NCI-H146 treated with DMSO at 0.1 percent for 48 hours (cell line): ENCODE results near the gene CLIP2.
"Not testable (repeated sequence)": the region's sequence is repeated elsewhere in the genome, so short reads cannot be mapped to it uniquely, and the experiment has no call there.

Experiments used
- DNase-seq: peaks from one replicate; lab custom pipeline; 2025; ENCODE audit not compliant: unreplicated experiment; lab: John Stamatoyannopoulos, UW

Gene CLIP2

DNA sequence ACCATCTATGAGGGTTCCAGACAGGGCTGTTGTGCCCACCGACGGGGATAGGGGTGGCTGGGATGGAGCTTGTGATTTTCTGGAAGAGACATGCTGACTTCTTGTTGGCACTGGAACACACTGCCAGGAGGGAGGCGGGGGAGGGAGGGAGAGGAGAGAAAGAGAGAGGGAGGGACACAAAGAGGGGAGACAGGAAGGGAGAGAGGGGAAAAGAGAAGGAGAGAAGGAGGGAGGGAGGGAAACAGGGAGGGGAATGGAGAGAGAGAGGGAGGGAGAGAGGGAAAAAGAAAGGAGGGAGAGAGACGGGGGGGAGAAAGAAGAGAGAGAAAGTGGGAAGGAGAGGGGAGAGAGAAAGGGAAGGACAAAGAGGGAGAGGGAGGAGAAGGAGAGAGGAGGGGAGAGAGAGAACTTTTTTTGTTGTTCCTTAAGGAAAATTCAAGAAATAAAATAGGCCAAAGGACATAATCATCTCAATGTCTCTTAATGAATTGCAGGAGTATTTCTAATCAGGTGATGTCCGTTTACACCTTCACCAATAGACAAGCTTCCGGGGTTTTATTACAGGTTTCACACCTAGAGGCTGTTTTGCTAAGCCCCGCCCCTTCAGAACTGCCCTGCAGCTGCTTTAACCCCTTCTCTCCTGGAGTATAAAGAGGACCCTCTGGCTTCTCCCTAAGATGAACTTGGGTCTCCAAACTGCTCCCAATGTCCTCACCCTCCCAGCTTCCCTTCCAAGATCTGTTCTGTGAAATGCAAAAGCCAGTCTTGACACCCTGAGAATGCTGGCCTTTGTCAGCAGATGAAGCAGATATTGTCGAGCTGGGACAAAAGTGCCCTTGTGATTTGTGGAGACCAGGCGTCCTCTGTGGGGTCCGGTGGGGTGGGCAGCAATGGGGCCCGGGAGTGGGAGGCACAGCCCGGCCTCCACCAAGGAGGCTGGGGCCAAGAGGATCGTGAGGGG, 82.5 kb downstream of the CLIP2 start:
- DNase-seq = peak; percentile 78

DNA sequence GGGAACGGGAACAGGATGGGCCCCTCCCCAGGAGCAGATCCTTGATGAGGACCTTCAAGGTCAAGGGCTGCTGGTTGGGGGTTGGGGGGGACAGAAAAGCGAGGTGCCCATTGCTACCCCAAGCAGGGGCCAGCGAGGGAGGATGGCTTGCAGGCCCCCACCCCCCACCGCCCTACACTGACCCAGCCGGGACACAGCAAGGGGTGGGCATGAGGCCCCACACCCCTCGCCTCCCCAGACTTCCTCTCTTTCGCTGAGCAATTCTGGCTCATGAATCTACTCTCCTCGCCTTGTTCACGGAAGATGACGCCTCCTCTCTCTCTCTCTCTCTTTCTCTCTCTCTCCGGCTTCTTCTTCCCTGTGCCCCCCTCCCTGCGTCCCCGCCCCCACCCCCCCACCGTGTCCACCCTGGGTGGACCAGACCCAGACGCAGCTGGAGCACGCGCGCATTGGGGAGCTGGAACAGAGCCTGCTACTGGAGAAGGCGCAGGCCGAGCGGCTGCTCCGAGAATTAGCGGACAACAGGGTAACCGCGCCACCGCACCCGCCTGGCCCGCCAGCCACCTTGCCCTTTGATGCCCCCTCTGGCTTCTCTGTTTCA, 83.4 kb downstream of the CLIP2 start:
- peak; percentile 36 for DNase-seq

DNA sequence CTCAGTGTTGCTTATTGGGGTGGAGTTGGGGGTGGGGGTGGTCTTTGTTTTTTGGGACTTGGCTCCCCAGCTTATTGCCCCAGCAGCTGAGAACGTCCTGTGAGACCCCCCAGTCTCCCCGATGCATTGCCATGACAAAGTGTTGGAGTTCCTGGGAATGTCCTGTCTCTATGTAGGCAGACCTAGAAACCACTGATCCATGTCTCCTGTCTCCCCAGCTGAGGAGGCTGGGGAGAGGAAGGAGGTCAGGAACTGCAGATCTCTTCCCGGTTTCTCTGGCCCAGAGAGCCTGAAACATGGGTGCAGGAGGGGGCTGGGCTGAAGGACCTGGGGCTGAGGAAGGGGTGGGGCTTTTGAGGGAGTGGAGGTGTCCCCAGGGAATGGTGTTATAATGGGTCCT, 84.3 kb downstream of the CLIP2 start:
- DNase-seq = no peak

DNA sequence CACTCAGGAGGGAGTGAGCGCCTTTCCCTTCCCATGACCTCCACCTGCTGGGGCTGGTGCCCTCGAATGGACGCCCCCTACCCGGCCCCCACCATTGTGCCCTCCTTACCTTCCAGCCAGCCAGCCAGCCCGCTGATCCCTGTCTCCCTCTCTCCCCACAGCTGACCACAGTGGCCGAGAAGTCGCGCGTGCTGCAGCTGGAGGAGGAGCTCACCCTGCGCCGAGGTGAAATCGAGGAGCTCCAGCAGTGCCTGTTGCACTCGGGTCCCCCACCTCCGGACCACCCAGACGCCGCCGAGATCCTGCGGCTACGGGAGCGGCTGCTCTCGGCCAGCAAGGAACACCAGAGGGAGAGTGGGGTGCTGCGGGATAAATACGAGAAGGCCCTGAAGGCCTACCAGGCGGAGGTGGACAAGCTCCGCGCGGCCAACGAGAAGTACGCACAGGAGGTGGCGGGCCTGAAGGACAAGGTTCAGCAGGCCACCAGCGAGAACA, 86.6 kb downstream of the CLIP2 start:
- DNase-seq = no peak

DNA sequence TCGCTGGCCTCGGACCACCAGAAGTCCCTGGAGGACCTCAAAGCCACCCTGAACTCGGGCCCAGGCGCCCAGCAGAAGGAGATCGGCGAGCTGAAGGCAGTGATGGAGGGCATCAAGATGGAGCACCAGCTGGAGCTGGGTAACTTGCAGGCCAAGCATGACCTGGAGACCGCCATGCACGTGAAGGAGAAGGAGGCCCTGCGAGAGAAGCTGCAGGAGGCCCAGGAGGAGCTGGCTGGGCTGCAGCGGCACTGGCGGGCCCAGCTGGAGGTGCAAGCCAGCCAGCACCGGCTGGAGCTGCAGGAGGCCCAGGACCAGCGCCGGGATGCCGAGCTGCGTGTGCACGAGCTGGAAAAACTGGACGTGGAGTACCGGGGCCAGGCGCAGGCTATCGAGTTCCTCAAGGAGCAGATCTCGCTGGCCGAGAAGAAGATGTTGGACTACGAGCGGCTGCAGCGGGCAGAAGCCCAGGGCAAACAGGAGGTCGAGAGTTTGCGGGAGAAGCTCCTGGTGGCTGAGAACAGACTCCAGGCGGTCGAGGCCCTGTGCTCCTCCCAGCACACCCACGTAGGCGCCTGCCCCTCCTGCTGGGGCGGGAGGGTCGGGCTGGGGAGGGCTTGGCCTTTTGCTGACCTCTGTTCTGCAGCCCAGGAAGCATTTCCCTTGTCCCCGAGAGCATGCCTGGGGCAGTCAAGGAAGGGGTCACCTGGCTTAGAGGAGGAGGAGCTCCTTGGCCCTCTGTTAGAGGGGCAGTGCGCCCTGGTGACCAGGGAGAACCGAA, 87.2 kb downstream of the CLIP2 start:
- DNase-seq = no peak

DNA sequence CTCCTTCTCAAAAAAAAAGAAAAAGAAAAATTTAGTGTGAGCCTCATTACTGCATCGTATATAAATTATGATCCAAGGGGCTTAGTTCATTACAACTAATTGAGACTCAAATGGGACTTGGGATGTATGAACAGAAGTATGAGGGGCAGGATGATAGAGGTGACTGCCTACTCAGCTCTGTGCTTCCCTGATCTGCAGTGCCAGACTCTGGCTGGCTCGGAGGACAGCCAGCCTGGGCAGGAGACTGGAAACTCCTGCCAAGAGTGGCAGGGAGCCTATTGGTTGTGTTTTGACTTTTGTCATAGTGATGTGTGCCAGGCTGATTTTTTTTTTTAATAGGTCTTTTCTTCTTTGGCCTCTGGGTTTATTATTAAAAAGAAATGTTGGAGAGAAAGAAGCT, 90.7 kb downstream of the CLIP2 start:
- no peak for DNase-seq

DNA sequence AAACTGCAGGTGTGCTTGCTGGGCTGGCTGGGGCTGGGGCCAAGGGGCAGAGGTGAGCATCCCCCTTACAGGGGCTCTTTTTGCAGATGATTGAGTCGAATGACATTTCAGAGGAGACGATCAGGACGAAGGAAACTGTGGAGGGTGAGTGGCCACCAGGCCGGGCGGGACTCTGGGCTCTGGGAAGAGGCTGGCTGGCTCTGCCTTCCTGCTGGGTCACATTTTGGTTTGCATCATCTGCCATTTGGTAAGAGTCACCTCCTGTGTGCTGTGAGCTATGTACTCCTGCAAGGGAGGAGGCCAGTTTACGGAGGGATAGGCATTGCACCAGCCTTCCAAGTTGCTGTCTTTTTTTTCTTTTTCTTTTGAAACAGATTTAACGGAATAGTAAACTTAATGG, 91.5 kb downstream of the CLIP2 start:
- no peak for DNase-seq

DNA sequence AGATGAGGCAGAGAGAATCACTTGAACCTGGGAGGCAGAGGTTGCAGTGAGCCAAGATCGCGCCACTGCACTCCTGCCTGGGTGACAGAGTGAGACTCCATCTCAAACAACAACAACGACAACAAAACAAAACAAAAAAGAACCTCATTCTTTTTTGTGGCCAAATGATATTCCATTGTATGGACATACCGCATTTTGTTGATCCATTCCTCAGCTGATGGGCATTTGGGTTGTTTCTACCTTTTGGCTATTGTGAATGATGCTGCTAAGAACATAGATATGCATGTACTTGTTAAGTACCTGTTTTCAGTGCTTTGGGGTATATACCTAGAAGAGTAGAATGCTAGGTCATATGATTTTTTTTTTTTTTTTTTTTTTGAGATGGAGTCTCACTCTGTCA, 94.9 kb downstream of the CLIP2 start:
- not testable (repeated sequence) for DNase-seq

DNA sequence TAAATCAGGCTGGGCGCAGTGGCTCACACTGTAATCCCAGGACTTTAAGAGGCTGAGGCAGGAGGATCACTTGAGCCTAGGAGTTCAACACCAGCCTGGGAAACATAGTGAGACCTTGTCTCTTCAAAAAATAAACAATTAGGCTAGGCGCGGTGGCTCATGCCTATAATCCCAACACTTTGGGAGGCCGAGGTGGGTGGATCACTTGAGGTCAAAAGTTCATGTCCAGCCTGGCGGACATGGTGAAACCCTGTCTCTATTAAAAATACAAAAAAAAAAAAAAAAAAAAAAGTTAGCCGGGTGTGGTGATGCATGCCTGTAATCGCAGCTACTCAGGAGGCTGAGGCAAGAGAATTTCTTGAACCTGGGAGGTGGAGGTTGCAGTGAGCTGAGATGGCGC, 95.6 kb downstream of the CLIP2 start:
- DNase-seq = not testable (repeated sequence)

DNA sequence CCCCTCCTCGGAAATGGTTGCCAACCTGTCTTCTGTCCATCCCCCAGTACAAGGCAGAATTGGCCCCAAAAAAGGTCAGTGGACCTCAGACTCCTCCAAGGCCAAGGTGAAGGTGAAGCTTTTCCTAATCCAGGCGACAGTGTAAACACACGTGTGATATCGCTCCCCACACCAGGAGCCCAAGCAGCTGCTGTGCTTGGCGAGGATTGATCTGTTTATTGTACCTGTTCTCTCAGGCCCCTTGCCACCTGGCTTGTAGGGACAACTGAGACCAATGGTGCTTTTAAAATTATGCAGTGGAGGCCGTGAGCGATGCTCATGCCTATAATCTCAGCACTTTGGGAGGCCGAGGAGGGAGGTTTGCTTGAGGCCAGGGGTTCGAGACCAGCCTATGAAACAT, 98.4 kb downstream of the CLIP2 start:
- peak; percentile 6 for DNase-seq

DNA sequence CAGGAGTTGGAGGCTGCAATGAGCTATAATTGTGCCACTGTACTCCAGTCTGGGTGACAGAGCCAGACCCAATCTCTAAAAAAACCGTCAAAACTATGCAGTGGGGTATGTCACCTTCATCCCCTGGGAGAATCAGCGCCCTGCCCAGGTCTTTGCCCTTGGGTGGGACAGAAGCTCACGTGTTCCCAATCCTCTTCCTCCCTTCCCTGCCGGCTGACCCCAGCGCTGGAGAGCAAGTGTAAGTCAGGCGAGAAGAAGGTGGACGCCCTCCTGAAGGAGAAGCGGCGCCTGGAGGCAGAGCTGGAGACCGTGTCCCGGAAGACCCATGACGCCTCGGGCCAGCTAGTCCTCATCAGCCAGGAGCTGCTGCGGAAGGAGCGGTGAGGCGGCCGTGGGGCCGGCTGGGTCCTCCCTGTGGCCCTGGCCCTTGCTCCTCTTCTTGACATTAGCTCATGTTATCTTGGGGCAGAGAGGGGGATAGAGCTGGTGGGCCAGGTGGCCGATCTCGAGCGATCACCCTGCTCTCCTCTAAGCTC, 99.7 kb downstream of the CLIP2 start:
- no peak for DNase-seq

DNA sequence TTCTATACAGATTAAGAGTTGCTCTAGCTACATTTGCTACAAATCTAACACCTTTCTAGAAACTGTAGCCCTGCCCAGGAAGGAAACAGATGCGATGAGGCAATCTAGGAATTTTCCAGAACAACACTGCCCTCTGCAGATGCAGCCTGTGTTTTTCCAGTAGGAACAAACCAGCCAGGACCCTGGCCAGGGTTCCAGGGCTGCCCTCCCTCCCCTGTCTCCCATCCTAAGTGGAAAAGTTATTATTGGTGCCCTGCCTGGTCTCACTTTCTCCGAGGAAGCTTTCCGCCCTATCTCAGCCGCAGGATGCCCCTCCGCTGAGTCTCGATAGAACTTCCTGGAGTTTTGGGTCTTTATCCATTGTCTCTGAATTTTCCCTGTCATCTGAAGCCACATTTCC, 104.5 kb downstream of the CLIP2 start:
- not testable (repeated sequence) for DNase-seq

DNA sequence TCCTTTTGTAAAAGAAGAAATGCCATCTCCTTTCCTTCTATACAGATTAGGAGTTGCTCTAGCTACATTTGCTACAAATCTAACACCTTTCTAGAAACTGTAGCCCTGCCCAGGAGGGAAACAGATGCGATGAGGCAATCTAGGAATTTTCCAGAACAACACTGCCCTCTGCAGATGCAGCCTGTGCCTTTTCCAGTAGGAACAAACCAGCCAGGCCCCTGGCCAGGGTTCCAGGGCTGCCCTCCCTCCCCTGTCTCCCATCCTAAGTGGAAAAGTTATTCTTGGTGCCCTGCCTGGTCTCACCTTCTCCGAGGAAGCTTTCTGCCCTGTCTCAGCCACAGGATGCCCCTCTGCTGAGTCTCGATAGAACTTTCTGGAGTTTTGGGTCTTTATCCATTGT, 105.4 kb downstream of the CLIP2 start:
- not testable (repeated sequence) for DNase-seq

DNA sequence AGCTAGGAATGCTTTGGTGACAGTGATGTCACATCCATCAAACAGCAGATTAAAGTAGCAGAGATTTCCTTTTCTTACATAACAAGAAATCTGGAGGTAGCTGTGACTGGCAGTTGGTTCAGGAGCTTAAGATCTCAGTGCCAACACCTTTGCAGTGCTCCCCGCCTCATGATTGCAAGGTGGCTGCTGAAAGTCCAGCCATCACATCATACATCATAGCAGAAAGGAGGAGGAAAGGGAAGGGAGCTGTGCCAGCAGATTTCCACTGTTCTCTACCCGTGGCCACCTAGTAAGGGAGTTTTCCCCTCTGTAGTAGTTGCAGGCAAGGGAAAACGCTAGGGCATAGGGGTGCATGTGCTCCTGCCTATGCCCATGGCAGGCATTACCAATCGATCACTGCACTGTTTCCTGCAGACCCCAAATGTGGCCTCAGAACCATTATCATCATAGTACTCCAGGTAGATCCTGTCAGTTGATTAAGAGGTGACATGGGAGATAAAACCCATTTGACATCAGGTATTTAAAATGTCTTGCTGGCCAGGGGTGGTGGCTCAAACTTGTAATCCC, 106.6 kb downstream of the CLIP2 start:
- DNase-seq = no peak

DNA sequence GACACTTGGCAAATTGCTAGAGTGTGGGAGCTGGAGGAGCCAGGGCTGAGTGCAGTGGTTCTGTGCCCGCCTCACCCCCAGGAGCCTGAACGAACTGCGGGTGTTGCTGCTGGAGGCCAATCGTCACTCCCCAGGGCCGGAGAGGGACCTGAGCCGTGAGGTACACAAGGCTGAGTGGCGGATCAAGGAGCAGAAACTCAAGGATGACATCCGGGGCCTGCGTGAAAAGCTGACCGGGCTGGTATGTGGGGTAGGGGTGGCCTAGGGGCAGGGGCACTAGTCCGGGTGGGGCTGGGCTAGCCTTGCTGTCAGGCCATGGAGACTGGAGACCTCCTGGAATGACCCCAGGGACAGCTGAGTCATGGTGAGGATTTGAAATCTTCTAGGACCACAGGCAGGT, 107.8 kb downstream of the CLIP2 start:
- DNase-seq = no peak

DNA sequence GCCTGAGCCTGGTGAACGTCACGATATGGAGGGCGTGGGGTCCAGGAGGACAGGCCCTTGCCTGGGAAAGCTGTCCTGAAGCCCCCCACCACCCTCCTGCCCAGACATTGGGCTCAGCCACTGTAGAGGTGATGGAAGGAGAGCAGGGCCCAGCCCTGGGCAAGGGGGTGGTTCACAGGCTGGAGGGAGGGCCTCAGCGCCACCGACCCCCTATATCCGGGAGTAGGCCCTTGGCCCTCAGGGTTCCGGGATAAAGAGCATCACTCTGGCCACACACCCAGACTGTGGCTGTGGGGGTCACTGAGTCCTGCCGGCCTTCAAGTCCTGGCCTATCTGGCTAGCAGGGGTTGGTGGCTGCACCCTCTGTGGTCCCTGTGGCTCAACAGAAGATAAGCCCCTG, 109.2 kb downstream of the CLIP2 start:
- no peak for DNase-seq

DNA sequence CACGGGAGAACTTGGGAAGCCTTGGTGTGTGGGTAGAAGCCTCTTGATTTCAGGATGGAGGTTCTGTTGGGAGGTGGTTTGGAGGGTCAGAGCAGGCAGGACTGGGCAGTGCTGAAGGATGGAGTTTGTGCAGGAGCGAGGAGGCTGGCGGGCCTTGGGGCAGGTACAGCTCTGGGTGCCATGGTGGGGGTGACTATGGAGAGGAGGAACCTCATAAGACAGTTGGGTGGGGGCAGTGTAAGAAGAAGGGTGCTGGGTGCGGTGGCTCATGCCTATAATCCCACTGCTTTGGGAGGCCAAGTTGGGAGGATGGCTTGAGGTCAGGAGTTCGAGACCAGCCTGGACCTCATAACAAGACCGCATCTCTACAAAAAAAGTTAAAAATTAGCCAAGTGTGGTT, 109.8 kb downstream of the CLIP2 start:
- DNase-seq = no peak

DNA sequence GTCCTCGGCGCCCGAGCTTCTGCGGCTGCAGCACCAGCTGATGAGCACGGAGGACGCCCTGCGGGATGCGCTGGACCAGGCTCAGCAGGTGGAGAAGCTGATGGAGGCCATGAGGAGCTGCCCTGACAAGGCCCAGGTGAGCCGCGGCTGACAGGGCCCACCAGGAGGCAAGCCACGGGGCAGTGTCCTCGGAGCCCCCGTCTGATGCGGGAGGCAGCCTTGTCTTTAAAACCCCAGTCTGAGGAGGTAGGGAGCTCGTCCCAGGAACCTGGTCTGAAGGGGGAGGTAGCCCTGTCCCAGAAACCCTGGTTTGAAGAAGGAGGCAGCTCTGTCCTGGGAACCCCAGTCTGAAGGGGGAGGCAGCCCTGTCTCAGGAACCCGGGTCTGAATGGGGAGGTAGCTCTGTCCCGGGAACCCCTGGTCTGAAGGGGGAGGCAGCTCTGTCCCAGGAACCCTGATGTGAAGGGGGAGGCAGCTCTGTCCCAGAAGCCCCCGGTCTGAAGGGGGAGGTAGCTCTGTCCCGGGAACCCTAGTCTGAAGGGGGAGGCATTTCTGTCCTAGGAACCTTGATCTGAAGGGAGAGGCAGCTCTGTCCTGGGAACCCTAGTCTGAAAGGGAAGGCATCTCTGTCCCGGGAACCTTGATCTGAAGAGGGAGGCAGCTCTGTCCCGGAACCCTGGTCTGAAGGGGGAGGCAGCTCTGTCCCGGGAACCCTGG, 111.4 kb downstream of the CLIP2 start:
- DNase-seq = no peak

DNA sequence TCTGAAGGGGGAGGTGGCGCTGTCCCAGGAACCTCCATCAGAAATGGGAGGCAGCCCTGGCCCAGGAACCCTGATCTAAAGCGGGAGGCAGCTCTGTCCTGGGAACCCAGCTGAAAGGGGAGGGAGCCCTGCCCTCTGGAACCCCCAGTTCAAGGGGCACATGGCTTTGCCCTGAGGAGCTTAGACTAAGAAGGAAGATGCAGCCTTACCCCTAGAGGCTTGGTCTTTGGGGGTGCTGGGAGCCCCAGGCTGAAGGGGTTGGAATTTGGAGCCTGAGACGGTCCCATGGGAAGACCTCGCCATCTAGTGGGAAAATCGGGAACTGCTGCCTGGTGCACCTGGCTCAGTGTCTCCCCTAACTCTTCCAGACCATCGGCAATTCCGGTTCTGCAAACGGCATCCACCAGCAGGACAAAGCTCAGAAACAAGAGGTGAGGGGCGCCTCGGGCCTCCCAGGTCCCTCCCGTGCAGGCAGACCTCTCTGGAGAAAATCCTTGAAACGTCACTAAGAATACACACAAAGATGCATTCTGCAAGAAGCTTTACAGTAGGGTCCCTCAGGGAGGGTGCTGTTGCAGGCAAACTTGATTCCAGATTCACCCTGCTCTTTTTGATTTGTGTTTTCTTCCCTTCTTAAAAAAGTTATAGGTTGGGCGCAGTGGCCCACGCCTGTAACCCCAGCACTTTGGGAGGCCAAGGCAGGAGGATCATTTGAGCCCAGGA, 112.1 kb downstream of the CLIP2 start:
- peak; percentile 47 for DNase-seq

DNA sequence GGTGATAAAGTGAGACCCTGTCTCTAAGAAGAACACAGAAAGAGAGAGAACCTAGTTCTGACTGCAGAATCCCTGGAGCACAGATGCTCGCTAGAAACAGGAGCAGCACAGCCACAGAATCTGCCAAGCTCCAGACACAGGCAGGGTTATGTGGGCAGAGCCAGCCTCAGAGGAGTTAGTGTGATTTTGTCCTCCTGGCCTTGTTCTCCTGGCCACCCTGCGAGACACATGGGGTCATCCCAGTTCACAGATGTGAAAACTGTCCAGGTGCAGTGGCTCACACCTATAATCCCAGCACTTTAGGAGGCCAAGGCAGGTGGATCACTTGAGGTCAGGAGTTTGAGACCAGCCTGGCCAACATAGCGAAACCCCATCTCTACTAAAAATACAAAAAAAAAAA, 113.5 kb downstream of the CLIP2 start:
- DNase-seq = not testable (repeated sequence)
